GM10248 (cell line): Measurements from ENCODE around the gene CCDC154.

Experiments used
- CTCF ChIA-PET: fragments of 300-600 bp; sonication (Branson Sonifier 250); formaldehyde crosslinking; extraction: SDS; loops from one replicate; lab custom pipeline; 2021; ENCODE audit warnings: antibody characterized with exemption; lab: Yijun Ruan, JAX
- POLR2A ChIA-PET: fragments of 350-650 bp; sonication (Branson Sonifier 250); formaldehyde crosslinking; extraction: SDS; loops from one replicate; lab custom pipeline; 2020; ENCODE audit warnings: antibody characterized with exemption; lab: Yijun Ruan, JAX
- DNase-seq: peaks from one replicate; pipeline ENCODE4 v3.0.0; 2012; ENCODE audit errors: extremely low spot score
- TF ChIP-seq, protein P1 (sequence below): IDR thresholded peaks from 2 replicates; pipeline ENCODE4 v1.5.1; 2012; ENCODE audit warnings: mild to moderate bottlenecking, low read depth; ENCODE audit errors: extremely low read depth, missing control alignments, control extremely low read depth

Gene CCDC154

DNA sequence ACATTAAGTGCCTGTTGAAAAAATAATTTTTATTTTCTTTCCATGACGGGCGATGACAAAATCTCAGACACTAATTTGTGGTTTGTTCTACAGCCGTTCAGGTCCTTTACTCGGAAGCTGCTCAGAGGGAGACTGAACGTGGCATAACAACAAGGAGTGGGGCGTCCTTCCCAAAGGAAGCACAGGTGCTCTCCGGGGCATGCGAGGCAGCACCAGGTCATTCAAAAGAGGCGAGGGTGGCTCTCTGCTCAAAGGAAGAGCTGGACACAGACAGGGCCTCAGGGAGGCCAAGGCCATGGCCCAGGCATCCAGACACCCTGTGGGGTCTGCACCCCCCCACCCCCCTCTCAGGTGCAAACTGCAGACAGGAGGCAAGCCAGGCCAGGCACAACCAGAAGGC is 46.0 kb downstream of the CCDC154 start:
- TF ChIP-seq, protein P1, sequence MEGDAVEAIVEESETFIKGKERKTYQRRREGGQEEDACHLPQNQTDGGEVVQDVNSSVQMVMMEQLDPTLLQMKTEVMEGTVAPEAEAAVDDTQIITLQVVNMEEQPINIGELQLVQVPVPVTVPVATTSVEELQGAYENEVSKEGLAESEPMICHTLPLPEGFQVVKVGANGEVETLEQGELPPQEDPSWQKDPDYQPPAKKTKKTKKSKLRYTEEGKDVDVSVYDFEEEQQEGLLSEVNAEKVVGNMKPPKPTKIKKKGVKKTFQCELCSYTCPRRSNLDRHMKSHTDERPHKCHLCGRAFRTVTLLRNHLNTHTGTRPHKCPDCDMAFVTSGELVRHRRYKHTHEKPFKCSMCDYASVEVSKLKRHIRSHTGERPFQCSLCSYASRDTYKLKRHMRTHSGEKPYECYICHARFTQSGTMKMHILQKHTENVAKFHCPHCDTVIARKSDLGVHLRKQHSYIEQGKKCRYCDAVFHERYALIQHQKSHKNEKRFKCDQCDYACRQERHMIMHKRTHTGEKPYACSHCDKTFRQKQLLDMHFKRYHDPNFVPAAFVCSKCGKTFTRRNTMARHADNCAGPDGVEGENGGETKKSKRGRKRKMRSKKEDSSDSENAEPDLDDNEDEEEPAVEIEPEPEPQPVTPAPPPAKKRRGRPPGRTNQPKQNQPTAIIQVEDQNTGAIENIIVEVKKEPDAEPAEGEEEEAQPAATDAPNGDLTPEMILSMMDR: no peak
- DNase-seq: no peak
- ChIA-PET POLR2A (no interaction called here), CTCF (no interaction called here)

DNA sequence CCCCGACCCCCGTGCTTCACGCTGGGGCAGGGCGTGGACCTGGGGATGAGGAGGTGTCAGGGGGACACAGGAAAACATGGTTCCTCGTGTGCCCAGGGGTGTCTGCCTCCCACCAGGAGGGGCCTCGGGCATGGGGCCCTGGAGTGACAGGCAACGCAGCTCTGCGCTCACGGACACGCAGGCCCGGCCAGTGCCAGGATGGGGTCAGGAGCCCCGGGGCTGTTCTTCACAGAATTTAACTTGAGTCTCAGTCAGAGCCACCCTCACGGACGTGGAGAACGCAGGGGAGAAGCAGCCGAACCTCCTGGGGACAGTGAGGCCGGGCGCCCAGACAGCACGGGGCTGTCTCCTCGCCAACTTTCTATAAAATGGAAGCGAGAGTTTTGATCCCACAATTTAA is 46.6 kb downstream of the CCDC154 start:
- CTCF ChIA-PET: no interaction called here
- no peak for DNase-seq
- TF ChIP-seq, protein P1: no peak
- POLR2A ChIA-PET: no interaction called here

DNA sequence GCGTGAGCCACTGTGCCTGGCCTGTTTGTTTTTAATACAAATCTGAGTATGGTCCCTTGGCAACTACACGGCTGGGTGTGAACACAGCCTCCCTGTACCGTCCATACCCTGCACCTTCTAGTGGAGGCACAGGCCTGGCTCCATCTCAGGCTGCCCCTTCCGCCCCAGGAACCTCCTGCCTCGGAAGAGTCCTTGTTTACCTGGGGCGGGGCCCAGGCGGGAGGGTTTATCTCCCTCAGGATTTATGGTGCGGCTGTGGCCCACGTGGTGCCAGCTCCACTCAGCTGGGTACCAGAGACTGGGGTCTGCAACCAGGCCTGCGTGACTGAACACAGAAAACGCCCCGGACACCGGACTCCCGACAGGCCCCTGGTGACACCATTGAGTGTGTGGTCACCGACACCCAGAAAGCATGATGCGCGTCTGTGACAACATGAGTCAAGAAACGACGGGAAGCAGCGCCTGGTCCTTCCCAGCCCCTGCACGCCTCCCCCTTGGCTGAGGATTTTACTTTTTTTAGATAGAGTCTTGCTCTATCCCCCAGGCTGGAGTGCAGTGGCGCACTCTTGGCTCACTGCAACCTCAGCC is 48.8 kb downstream of the CCDC154 start:
- no peak for DNase-seq
- POLR2A ChIA-PET: no interaction called here
- CTCF ChIA-PET: interaction anchor here (1.3 kb wide), 1 partner anchor 32 kb away, joined by 7 read pairs; no protein-coding TSS in a partner anchor
- TF ChIP-seq, protein P1: no peak

DNA sequence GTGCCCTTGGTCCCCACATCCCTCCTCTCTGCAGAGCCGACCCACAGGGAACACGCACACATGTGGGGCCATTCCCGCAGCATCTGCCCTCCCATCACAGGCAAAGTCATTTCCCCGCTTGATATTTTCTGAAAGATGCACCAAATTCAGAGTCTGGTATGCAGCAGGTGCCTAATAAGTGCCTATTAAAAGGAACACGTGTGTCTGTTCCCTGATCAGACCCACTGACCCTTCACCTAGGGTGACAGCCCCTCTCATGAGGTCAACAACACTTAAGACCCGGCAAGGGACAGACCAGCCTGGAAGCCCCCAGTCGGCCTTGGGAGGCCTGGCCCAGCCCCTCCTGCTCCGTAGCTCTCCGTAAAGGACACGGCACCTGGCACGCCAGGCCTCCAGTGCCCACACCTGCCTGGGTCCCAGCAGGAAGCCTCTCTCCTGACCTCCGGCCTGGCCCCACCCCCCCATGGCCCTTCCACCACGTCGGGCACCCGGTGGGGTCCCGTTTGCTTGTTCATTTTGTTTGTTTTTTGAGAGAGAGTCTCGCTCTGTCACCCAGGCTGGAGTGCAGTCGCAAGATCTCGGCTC is 49.9 kb downstream of the CCDC154 start:
- no peak for DNase-seq
- TF ChIP-seq, protein P1: no peak
- POLR2A ChIA-PET: interaction anchor here (0.5 kb wide), 1 partner anchor 14 kb away, joined by 3 read pairs; no protein-coding TSS in a partner anchor
- CTCF ChIA-PET: no interaction called here

DNA sequence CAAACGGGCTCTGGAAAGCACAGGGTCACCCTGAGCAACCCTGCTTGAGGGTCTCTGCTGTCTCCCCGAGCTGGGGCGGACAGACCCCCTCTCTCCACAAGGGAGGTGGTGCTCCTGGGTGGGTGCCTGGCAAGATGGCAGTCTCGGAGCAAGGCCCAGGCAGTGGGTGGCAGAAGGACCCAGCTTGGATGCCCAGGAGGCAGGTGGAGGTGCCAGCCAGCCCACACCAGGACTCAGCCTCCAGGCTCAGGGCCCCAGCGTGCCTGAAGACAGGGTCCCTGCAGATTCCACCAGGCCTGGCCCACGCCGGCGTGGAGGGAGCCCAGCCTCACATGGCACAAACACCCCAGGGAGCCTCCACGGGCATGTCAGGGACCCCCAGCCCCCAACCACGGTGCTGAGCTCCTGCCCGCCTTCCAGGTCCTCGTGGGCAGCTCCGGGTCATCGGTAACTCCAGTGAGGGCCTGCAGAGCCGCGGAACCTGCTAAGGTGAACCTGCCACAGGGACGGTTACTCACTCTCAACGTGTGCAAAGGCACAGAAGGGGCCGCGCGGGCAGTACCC is 50.7 kb downstream of the CCDC154 start:
- ChIA-PET POLR2A (interaction anchor here (0.5 kb wide), 1 partner anchor 15 kb away, joined by 3 read pairs; no protein-coding TSS in a partner anchor), CTCF (no interaction called here)
- TF ChIP-seq, protein P1: no peak
- DNase-seq: no peak

DNA sequence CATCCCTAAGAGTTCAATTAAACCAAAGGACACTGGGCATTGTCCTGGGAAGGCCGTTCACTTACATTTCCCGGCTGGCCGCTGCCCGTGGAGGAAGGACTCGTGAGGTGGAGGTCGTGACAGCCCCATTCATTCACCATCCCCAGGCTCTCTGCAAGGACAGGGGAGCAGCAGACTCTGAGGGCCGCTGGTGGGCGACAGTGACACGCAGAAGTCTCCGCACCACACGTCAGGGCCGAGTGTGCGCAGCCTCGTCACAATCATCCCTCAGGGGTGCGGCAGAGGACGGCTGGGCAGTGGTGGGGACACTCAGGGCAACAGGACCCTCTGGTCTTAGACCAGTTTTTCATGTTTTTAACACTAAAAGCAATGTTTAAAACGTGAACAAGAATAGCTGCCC is 51.5 kb downstream of the CCDC154 start:
- ChIA-PET CTCF (no interaction called here), POLR2A (no interaction called here)
- TF ChIP-seq, protein P1: no peak
- no peak for DNase-seq
